Esophagus squamous epithelium (tissue), 5 donors: ENCODE measurements around the gene LMF1. TPM values are rescaled to one million over a fixed set of nuclear protein-coding genes. Genes with fewer than 3 reads are reported as not detected.

Source experiments
- DNase-seq: peaks from one replicate; lab custom pipeline; 2025; lab: John Stamatoyannopoulos, UW
- H3K27ac ChIP-seq, 4 donors: fragments of 200-600 bp; sonication (generic); one replicate each; pipeline ENCODE4 v1.5.1; 2016 to 2019; ENCODE audit warnings: mild to moderate bottlenecking in 1 of 4
- H3K27me3 ChIP-seq, 4 donors: fragments of 200-600 bp; sonication (generic); 1 replicate in 3 of 4; 2 replicates in 1 of 4; pipeline versions ENCODE4 v1.5.1 to v1.6.0; 2017 to 2021; ENCODE audit warnings: antibody characterized with exemption in 1 of 4
- H3K36me3 ChIP-seq, 3 donors: fragments of 200-600 bp; sonication (generic); one replicate each; pipeline ENCODE4 v1.5.1; 2016 to 2019
- H3K4me1 ChIP-seq, 3 donors: fragments of 200-600 bp; sonication (generic); one replicate each; pipeline ENCODE4 v1.5.1; 2017 to 2019
- H3K4me3 ChIP-seq, 4 donors: fragments of 200-600 bp; sonication (generic); 1 replicate in 3 of 4; 2 replicates in 1 of 4; pipeline ENCODE4 v1.5.1; 2016 to 2019; ENCODE audit warnings: mild to moderate bottlenecking in 2 of 4, moderate library complexity in 1 of 4
- H3K9me3 ChIP-seq, 3 donors: fragments of 200-600 bp; sonication (generic); one replicate each; pipeline ENCODE4 v1.5.1; 2016 to 2019
- POLR2A ChIP-seq, 4 donors: fragments of 450-650 bp; IDR thresholded peaks; one replicate each; pipeline ENCODE4 v1.6.1; 2017; ENCODE audit warnings: antibody characterized with exemption in 4 of 4, mild to moderate bottlenecking in 4 of 4, moderate library complexity in 3 of 4
- WGBS, 2 donors: methylation state at CpG; one replicate each; pipeline ENCODE4 v1.1.5; 2018; 5-methylcytosine and 5-hydroxymethylcytosine counted together
- intact Hi-C: fragments of 100-400 bp; cut with DNase I; formaldehyde crosslinking; loops from one replicate; pipeline ENCODE4 v1.15.0; 2022
- total RNA-seq, 4 donors: library from RNA; depleted of rRNA; stranded (reverse); fragments of >200 nt; gene quantifications; one replicate each; pipeline ENCODE4 v1.1.0, GENCODE V29; 2016
- TF ChIP-seq, protein P1 (sequence below), 6 experiments: fragments of 450-650 bp in 4 of 6; fragments of 200-600 bp in 2 of 6; sonication (generic) in 2 of 6; IDR thresholded peaks; one replicate each; pipeline ENCODE4 v1.5.1; 2016 to 2019; ENCODE audit warnings: antibody characterized with exemption in 6 of 6, mild to moderate bottlenecking in 4 of 6, moderate library complexity in 4 of 6
- donor health status: DM: yes; HTN: yes; CAD: no.

LMF1 gene
- total RNA-seq, 4 donors from 2014 or later = 13.3 to 34.4 (median 23.8) TPM

- Histone ChIP-seq H3K4me3 (no peak overlapping the region), H3K4me1 (no peaks in the 10 kb centered on the region), H3K36me3 (peaks cover 0 to 70% (median 0%) of the 10 kb centered on the region in 3 donors), H3K27ac (no peak overlapping the region), H3K9me3 (no peaks in the 10 kb centered on the region), H3K27me3 (no peaks in the 10 kb centered on the region)
- no peak for TF ChIP-seq POLR2A (IDR thresholded peaks at IDR 0.05)
- TF ChIP-seq, protein P1, sequence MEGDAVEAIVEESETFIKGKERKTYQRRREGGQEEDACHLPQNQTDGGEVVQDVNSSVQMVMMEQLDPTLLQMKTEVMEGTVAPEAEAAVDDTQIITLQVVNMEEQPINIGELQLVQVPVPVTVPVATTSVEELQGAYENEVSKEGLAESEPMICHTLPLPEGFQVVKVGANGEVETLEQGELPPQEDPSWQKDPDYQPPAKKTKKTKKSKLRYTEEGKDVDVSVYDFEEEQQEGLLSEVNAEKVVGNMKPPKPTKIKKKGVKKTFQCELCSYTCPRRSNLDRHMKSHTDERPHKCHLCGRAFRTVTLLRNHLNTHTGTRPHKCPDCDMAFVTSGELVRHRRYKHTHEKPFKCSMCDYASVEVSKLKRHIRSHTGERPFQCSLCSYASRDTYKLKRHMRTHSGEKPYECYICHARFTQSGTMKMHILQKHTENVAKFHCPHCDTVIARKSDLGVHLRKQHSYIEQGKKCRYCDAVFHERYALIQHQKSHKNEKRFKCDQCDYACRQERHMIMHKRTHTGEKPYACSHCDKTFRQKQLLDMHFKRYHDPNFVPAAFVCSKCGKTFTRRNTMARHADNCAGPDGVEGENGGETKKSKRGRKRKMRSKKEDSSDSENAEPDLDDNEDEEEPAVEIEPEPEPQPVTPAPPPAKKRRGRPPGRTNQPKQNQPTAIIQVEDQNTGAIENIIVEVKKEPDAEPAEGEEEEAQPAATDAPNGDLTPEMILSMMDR (IDR thresholded peaks at IDR 0.05) = no peak
- 86 to 88% methylated on average over 19 of the region's 21 CpGs for WGBS, 2 donors
- intact Hi-C loops = no loop called here
- no peak for DNase-seq
These were observed 37.9 kb downstream of the LMF1 start for GRCh38 chr16:932831-933330.

- no peaks in the 10 kb centered on the region for H3K27me3 ChIP-seq
- DNase-seq = no peak
- no peak overlapping the region for H3K4me3 ChIP-seq
- peaks cover 0 to 71% (median 0%) of the 10 kb centered on the region in 3 donors for H3K36me3 ChIP-seq
- 92 to 96% methylated on average over 13 to 31 of the region's 44 CpGs for WGBS, 2 donors
- no peaks in the 10 kb centered on the region for H3K9me3 ChIP-seq
- no peaks in the 10 kb centered on the region for H3K4me1 ChIP-seq
- intact Hi-C loops = no loop called here
- no peak overlapping the region for H3K27ac ChIP-seq
- no peak for TF ChIP-seq POLR2A (IDR thresholded peaks at IDR 0.05)
- TF ChIP-seq, protein P1 (IDR thresholded peaks at IDR 0.05) = no peak
These were observed 38.9 kb downstream of the LMF1 start for GRCh38 chr16:931626-932500.

DNA sequence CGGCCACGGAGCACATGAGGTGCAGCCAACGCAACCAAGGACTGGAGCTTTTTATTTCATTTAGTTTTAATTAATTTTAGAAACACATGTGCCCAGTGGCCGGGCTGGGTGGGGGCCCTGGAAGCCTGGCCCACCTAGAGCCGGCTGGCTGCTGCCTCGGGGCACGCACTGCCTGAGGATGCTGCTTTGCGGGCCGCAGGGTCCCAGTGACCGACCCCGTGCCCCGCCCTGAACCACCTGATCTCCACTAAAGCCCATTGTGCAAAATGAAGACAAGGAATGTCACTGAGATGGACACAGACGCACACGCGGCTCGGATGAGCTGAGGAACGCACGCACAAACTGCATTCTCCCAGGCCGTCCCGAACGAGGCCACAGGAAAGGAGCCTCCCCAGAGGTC is 39.6 kb downstream of the LMF1 start:
- no peak for TF ChIP-seq POLR2A (IDR thresholded peaks at IDR 0.05)
- TF ChIP-seq, protein P1 (IDR thresholded peaks at IDR 0.05) = no peak
- WGBS, 2 donors = 89 to 96% methylated on average over 10 to 16 of the region's 21 CpGs
- H3K27ac ChIP-seq = no peak overlapping the region
- no peaks in the 10 kb centered on the region for H3K9me3 ChIP-seq
- H3K36me3 ChIP-seq = peaks cover 0 to 72% (median 0%) of the 10 kb centered on the region in 3 donors
- no peak for DNase-seq
- intact Hi-C loops = no loop called here
- no peaks in the 10 kb centered on the region for H3K4me1 ChIP-seq
- no peaks in the 10 kb centered on the region for H3K27me3 ChIP-seq
- H3K4me3 ChIP-seq = no peak overlapping the region

DNA sequence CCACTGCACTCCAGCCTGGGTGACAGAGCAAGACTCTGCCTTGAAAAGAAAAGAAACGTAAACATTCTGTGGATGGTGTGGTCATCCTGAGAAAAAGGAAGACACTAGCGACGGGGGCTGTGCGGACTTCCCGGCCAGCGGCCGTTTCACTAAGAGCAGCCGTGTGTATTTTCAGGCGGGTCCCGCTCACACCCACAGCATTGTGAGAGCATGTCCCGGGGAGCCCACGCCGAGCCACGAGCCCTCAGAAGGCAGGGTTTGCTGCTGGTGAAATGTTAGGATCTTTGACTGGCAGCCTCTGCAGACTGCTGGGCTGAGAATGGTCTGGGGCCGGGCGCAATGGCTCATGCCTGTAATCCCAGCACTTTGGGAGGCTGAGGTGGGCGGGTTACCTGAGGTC is 40.3 kb downstream of the LMF1 start:
- intact Hi-C loops = no loop called here
- H3K27me3 ChIP-seq = no peaks in the 10 kb centered on the region
- 86 to 91% methylated on average over 11 to 12 of the region's 17 CpGs for WGBS, 2 donors
- peaks cover 0 to 78% (median 0%) of the 10 kb centered on the region in 3 donors for H3K36me3 ChIP-seq
- H3K9me3 ChIP-seq = no peaks in the 10 kb centered on the region
- no peak for TF ChIP-seq POLR2A (IDR thresholded peaks at IDR 0.05)
- TF ChIP-seq, protein P1 (IDR thresholded peaks at IDR 0.05) = no peak
- no peak for DNase-seq
- no peak overlapping the region for H3K4me3 ChIP-seq
- H3K4me1 ChIP-seq = no peaks in the 10 kb centered on the region
- H3K27ac ChIP-seq = no peak overlapping the region

DNA sequence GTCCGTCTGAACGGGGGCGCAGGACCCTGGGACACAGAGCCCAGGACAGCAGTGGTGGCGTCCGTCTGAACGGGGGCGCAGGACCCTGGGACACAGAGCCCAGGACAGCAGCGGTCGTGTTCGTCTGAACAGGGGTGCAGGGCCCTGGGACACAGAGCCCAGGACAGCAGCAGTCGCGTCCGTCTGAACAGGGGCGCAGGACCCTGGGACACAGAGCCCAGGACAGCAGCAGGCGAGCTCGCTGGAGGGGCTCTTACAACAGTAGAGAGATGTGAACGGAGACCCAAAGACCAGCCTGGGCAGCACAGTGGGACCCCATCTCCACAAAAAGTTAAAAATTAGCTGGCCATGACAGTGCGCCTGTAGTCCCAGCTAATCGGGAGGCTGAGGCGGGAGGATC is 40.7 kb downstream of the LMF1 start:
- H3K27ac ChIP-seq = no peak overlapping the region
- peaks cover 0 to 78% (median 0%) of the 10 kb centered on the region in 3 donors for H3K36me3 ChIP-seq
- TF ChIP-seq, protein P1 (IDR thresholded peaks at IDR 0.05) = no peak
- no peak overlapping the region for H3K4me3 ChIP-seq
- no peaks in the 10 kb centered on the region for H3K4me1 ChIP-seq
- H3K9me3 ChIP-seq = no peaks in the 10 kb centered on the region
- no peak for DNase-seq
- intact Hi-C loops = no loop called here
- no peaks in the 10 kb centered on the region for H3K27me3 ChIP-seq
- 93 to 100% methylated on average over 3 to 9 of the region's 20 CpGs for WGBS, 2 donors
